RPMI8226 (cell line): Measurements from ENCODE around the gene PTPN14.
"Not testable (repeated sequence)": the region's sequence is repeated elsewhere in the genome, so short reads cannot be mapped to it uniquely, and the experiment has no call there.

Experiments used
- DNase-seq: peaks from one replicate; pipeline ENCODE4 v3.0.0-alpha.2; 2015

Gene PTPN14

DNA sequence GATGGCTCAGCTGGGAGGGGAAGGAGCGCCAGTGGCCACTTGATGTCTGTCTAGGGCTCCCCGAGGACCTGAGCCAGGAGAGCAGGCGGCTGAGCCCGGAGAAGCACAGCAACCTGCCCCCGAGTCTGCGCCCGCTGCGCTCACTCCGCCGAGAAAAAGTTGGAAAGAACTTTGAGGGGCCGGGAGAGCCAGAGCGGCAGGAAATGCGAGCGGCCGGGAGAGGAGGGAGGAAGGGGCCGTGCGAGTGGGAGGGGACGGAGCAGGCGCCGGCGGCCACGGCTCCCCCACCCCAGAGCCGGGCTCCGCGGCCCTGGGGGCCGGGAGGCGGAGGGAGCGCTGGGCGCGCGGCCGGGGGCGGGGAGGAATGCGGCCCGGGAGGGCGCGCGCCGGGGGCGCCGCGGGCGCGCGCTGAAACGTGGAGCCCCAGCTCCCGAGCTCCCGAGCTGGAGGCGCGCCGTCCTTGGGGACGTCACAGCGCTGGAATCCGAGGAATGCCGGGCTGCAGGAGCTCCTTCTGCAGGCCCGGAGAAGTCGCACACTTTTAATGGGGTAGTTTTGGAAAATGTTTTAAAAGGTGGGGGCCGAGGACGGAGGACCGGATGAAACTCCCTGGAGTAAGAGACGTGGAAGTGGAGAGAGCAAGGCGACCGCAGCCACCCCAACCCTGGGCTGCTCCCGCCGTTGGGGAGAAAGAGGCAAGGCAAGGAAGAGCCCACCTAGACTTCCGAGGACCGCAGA, at the start of gene PTPN14:
Gene PTPN14, minus strand, starts transcription at position 167 of the 738 bp plus-strand sequence. CDS start 86,799 bp downstream, outside the sequence.
- no peak for DNase-seq

DNA sequence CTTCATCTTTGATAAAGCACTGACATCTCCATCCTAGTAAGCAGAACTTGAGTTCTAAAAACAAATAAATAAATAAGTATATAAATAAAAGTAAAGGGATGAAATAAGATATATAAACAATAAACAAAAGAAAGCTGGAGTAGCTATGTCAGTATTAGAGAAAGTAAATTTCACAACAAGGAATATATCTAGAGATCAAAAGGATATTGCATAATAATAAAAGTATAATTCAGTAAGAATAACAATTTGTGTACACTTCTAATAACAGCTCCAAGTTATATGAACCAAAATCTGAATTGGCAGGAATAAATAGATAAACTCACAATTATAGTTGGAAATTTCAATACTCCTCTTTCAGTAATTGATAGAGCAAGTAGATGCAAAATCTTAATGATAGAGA, 41.8 kb upstream of the PTPN14 start:
- no peak for DNase-seq

DNA sequence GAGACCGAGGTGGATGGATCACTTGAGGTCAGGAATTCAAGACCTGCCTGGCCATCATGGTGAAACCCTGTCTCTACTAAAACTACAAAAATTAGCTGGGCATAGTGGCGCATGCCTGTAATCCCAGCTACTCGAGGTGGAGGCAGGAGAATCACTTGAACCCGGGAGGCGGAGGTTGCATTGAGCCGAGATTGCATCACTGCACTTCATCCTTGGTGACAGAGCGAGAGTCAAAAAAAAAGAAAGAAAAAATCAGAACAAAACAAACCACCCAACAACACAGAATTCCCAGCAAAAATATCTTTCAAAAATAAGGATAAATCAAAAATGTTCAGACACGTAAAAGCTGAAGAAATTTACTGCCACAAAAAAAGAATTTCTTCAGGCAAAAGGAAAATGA, 40.5 kb upstream of the PTPN14 start:
- DNase-seq, result not testable (repeated sequence)

DNA sequence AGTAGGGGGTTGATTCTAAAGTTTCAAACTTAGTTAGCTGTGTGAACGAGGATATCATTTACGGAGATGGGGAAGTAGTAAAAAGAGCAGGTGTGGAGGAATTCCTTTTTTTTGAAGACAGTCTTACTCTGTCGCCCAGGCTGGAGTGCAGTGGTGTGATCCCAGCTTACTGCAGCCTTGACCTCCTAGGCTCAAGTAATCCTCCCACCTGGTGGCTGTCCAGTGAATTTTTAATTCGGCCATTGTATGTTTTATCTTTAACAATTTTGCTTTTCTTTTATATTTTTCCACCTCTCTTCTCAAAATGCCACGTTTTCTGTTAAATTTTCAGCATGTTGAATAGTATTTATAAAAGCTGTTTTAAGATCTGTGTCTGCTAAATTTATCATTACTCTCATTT, 39.3 kb upstream of the PTPN14 start:
- DNase-seq, result no peak

DNA sequence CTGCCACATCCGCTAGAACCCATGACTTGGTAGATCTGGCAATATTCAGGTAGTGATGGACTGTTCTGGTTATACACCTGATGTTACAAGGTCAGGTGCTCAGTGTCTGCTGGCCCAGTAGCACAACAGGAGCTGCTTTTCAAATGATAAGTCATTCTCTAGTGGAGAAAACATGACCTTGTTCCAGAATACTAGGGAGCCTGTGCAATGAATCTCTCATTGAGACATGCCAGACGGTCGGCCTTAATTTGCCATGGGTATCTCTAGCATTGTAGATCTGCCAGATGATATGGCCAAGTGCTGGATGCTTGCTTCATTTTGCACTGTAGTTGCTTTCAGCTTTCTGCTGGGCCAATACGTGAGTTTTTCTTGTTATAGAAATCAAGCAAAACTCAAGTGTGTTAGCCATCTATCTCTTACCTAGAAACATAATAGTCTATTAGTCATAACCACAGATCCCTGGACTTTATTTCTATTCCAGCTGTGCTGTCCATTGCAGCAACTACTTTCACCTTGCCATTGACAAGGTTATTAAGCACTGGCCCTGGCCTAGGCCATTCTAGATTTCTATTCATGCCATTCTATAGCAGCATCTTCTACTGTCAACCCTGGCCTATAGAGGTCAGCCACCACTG, 37.7 kb upstream of the PTPN14 start:
- no peak for DNase-seq

DNA sequence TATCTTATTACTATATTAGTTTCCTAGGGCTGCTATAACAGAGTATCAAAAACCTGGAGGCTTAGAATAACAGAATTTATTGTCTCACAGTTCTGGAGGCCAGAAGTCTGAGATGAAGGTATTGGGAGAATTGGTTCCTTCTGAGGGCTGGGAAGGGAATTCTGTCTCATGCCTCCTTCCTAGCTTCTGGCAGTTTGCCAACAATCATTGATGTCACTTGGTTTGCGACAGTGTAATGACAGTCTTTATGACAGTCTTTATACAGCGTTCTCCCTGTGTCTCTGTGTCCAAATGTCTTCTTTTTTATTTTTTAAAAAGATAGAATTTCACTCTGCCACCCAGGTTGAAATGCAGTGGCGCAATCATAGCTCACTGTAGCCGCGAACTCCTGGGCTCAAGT, 35.8 kb upstream of the PTPN14 start:
- DNase-seq, result no peak

DNA sequence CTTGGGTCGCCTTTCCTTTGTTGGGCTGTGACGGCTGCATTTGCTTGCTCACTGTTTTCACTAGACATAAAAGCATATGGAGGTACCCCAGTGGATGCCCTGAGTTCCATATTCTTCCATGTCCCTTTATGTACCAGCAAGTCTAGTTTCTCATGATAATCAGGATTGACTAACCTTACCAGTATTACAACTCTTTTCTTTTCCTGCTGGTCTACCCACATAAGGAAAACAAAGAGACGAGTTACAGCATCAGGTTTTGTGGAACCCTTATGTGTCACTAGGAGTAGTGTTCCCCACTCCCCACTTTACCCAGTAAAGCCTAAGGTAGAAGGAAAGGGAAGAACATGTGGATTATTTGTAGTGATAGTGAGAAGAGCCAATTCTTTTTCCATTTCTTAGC, 35.2 kb upstream of the PTPN14 start:
- DNase-seq, result no peak

DNA sequence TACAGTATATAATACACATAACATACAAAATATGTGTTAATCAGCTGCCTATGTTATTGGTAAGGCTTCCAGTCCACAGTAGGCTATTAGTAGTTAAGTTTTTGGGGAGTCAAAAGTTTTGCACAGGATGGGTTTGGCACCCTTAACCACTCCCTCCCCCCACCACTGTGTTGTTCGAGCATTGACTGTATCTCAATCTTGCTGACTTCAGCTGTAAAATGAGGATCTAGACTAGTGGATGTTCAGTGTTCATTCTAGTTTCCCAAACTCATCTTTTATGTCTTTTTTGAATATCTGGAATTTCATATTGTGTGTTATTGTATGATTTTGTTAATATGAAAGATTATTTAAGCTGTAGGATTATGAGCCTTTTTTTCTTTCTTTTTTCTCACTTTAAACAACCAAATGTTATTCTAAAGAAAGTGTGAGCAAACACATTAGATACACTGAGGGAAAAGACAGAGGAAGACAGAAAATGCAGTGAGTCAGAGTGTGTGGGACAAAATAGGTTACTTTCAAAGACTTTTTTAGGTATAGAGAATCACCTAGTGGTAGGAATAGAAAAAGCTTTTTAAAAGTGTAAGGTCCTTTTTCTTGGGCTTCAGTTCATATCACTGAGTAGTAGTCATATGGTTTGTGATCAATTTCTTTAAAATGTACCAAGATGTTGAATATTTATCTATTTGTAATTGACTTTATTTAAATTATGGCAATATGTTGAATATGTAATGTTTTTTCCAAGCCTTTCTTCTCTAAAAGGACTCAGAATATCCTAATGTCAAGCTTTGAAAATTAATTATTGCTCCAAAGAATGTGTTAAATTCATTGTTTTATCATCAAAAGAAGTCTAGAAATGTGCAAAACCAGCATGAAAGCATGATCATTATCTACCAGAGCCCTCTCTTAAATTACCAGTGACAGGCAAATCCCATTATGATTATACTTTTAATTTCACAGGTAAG, 33.7 kb upstream of the PTPN14 start:
- no peak for DNase-seq

DNA sequence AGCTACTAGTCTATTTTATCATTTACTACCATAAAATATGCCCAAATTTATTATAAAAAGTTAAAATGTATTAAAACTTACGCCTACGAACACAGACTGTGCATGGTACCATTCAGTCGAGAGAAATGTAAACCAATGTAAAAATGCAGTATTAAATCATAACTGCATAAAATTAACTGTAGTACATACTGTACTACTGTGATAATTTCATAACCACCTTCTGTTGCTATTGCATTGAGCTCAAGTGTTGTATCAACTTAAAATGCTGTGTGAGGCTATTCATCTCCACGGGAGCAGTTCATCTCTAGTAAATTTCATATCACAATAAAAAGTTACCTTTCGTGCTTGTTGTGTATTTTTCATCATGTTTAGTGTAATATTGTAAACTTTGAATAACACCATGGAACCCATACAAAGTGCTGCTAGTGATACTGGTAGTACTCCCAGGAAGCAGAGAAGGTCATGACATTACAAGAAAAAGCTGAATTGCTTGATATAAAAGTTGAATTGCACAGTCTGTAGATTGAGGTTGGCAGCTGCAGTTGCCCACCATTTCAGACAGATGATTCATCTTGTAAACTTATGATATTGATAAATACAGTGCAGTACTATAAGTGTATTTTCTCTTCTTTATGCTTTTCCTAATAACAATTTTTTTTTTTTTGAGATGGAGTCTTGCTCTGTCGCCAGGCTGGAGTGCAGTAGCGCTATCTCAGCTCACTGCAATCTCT, 32.6 kb upstream of the PTPN14 start:
- no peak for DNase-seq

DNA sequence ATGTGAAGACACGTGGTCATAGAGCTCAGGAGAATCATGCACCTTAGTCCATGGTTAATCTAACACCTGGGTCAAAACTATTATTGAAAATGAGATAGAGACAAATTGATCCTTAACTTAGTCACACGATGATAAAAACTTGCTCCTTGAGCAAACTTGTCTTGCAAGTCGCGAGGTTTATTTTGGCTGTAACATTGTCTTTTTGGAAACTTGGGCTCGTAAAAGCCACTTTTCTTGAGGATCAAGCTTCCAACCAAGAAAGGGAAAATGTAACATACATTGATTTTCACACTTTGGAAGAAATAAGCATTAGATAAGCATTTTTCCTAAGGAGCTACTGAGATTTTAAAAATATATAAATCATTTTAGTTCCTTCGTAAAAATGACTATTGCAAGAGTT, 31.7 kb upstream of the PTPN14 start:
- DNase-seq, result no peak

DNA sequence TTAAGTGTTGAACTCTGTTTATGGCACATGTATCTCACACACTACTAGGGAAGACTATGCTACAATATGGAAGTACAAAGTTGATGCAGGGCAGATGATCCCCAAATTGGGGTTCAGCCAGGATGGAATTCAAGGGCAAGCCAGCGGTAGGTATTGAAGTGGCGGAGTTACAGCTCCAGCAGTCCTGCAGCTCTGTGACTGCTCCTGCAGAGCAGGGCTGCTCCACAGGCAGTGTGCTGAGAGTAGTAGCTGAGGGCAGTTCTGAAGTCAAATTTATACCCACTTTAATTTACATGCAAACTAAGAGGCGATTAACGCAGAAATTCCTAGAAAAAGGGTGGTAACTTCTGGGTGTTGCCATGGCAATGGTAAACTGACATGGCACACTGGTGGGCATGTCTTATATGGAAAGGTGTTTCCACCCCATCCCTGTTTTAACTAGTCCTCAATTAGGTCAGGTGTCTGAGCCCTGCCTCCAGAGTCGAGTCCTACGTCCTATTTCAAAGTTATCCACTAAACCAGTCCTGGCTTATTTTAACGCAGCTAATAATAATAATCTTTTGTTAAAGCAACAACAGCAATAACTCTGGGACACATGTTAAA, 31.0 kb upstream of the PTPN14 start:
- no peak for DNase-seq

DNA sequence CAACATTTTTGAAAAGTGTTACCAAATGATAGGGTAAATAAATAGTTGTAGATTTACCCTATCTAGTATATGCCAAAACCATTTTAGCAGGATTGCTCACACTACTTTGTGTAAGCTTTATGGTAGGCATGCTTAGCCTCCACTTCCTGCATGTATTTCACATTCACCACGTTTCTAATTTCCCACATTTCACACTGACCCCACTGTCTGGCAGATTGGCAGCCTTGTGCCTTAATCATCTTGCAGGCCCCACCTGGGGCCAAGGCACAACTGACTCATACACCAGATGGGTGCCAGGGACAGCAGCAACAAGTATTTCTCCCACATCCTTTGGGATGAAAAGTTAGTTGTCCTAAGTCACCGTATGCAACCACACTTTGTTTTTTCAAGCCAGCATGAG, 30.4 kb upstream of the PTPN14 start:
- DNase-seq, result no peak

DNA sequence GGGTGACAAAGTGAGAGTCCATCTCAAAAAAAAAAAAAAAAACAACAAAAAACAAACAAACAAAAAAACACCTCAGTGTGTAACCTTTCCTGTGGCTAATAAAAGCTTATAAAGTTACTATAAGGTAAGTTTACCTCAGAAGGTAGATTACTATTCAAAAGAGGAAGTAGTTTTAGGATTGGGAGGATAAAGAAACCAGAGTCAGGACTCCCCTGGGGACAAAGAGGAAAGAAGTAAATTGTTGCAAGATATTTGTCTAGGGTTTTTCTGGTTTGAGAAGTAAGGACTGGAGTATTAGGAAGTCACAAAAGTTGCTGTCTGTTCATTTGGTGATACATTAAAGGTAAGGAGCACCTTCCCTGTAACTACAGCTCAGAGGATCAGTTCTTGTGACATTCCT, 27.8 kb upstream of the PTPN14 start:
- no peak for DNase-seq

DNA sequence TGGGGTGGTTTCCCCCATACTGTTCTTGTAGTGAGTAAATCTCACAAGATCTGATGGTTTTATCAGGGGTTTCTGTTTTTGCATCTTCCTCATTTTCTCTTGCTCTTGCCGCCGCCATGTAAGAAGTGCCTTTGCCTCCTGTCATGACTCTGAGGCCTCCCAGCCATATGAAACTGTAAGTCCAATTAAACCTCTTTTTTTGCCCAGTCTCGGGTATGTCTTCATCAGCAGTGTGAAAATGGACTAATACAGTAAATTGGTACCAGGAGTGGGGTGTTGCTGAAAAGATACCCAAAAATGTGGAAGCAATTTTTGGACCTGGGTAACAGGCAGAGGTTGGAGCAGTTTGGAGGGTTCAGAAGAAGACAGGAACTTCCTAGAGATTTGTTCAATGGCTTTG, 24.7 kb upstream of the PTPN14 start:
- DNase-seq, result not testable (repeated sequence)

DNA sequence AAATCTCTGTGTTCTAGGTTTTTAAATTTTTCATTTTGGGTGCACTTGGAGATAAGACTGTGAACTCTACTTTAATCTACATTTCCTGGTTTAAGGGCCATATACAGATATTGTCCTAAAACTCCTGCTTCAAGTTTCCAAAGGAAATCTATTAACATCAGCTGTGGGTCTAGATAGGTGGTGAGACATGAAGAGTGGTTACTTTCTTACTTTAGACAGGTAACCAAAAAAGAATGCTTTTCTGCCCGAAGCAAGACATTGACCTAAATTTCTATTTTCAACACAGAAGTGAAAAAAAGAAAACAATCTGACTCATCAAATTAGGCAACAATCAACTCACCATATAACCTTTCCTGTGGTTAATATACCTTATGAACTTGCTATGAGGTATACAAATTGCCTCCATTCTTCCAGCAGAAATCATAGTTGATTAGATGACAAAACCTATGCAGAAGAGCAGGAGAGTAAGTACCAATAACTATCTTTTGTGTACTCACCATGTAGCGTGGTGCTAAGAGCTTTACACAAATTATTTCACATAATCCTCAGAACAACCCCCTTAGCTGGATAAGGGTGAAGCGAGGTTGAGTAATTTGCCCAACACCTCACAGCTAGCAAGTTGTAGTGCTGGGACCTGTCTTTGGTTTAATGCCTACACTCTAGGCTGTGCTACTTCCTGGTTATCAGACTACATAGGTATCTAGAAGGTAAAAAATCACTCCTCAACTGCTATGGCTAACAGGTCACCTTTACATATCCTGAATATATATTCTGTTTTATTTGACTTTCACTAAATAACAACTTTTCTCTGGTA, 23.4 kb upstream of the PTPN14 start:
- no peak for DNase-seq

DNA sequence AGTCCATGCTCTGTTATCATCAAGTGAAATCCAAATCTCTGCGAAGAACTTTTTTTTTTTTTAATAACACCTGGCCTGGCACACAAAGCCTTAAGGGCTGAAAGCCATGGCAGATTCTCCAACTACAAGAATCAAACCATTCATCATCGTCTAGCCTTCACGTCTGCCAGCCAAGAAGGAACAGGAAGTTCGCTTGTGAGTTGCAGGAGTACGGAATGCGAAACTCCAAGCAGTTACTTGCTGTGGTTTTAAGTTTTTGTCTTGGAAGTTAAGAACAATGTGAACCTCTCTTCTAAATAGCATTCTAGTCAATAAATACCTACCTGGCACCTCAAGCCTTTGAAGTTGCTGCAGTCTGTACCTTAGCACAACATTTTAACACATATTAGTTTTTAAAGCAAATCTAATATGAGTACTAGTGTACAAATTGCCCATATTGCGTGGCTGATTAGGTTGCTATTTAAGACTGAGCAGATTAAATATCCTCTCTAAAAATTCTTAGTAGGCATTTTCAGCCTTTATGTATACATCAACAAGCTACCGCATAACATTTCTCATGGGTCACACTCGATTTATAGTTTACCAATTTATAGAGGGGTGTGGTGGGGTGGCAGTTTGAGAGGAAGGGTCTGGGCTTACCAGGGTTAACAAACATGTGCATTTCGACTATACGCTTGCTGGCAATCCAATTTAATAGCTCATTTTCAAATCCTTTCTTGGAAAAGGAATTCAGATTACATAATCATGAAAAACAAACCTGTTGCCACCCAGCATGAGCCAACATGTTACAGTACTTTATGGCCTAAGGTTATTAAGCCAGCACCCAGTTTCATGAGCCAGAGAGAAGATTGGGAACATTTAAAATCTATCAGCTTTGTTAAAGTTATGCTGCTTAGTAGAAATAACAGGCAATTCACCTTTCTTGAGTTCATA, 22.2 kb upstream of the PTPN14 start:
- no peak for DNase-seq

DNA sequence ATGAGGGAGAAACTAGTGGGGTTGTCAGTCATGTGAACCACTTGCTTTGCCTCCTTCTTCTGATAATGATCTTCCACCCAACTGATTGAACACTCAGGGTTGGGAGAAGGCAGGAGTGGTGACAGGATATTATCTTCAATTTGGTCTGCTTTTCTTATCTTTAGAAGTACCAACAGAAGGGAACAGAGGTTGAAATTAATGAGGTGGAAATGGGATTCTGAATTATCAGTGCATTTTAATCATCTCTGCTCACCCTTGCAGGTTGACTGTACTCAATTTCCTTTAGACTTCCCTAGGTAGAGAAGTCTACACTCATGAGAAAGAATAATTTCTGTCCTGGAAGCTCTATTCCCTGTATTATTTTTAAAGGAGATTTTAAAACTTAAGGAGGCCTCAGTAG, 19.9 kb upstream of the PTPN14 start:
- DNase-seq, result no peak

DNA sequence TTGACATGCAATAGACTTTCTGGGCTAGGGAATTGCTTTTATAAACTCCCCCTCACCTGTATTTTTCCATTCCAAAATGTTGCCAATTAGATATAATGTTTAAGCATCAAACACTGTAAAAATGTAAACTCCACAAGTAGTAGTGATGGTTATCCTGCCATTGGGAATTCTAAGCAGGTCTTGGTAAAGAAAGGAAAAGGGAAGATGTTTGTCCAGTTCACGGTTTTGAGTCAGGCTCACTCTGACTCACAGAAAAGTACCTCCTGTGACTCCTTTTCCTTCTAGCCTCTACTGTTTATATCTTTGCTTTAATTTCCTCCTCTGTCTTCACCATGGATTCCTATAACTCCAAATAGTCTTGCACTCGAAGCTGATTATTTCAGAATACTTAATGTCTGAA, 19.0 kb upstream of the PTPN14 start:
- DNase-seq, result no peak

DNA sequence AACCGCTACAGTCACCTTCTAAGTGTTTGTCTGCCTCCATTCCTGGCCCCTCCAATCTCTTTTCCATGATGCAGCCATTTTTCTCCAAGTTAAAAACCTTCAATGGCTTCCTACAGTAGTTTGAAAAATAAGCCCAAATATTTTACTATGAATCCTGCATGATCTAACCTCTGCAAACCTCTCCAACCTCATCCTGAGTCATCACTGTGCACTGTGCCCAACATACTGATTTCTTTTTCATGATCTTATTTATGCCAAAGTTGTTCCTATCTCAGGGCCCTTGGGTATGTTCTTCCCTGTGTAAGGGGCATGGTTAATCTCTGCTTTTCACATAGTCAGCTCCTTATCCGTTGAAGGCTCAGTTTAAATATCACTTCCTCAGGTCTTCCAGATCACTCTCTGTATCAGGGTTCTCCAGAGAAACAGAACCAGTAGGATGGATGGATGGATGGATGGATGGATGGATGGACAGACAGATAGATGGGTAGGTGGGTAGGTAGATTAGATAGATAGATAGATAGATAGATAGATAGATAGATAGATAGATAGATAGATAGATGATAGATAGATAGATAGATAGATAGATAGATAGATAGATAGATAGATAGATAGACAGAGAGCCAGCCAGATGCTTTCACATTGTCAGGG, 18.1 kb upstream of the PTPN14 start:
- DNase-seq, result no peak

DNA sequence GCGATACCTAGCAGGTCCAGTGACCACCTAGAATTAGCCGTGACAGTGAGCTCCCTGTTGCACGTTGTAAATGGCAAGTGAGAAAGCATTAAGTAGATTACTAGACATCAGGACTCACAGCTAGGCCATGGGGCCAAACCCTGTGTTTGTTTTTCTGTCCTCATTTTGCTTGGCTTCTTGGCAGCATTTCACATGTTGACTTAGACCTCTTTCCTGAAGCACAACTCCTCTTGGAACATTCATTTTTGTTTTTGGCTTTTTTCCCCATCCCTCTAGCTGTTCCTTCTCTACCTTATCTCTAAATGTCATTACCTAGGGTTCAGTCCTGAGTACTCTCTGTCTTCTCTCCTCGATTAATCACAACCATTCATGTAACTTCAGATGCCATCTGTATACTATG, 16.9 kb upstream of the PTPN14 start:
- no peak for DNase-seq
